ENCODE data around the gene TULP1. TPM values are rescaled to one million over a fixed set of nuclear protein-coding genes. Genes with fewer than 3 reads are reported as not detected.
"Not testable (repeated sequence)": the region's sequence is repeated elsewhere in the genome, so short reads cannot be mapped to it uniquely, and the experiment has no call there.

TULP1 gene
- total RNA-seq, 2 experiments from 2014 or later, result not detected

DNA sequence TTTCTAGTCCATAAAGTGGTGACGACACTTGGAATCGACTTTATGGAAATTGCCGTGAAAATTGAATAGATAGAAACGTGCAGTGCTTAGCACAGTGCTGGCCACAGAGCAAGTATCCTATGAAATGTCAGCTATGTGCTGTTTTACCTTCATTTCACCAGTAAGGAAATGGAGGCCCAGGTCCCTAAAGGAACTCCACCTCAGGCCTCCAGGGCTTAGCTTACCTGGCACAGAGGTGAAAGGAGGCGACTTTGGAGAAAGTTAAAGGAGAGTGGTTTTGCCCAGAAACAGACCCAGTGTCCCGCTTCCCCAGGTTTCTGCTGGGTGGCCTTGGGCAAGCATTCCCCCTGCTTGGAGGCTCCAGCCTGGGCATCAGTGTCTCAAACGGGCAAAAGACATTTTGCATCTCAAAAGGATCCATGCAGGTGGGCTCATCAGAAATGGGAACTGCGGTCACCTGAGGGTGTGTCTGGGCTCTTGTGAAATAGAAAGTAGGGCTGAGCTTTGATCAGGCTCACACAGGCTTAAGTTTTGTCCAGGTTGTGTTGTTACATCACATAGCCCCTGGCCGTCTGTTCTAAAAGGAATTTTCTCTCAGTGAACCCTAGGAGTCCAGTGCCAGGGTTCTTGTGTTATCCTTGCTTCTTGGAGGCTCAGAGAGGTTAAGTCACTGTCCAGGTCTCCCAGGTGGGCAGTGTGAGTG is 6.8 kb upstream of the TULP1 start:
- Mint-ChIP-seq H3K27me3 (no peaks in the 10 kb centered on the region), H3K4me1 (ENCODE audit: low read depth) (peaks cover 12% of the 10 kb centered on the region), H3K9me3 (no peaks in the 10 kb centered on the region), H3K4me3 (no peak overlapping the region), H3K27ac (no peak overlapping the region), H3K36me3 (ENCODE audit: low read depth) (no peaks in the 10 kb centered on the region)
- H3K27ac ChIP-seq (ENCODE audit: low read depth in 1 of 2, low read length in 2 of 2), result no peak overlapping the region
- ChIA-PET CTCF (no interaction called here), POLR2A (interaction anchor here (0.6 kb wide), 1 partner anchor 270 kb away, joined by 3 read pairs; no protein-coding TSS in a partner anchor)
- DNase-seq (no peak), ATAC-seq (ENCODE audit: poor library complexity) (no peak)
- peaks cover 31% of the 10 kb centered on the region for H3K4me1 ChIP-seq (ENCODE audit: insufficient read depth, low read length)
- H3K4me3 ChIP-seq (ENCODE audit: low read length), result no peak overlapping the region
- no peaks in the 10 kb centered on the region for H3K9me3 ChIP-seq (ENCODE audit: control insufficient read depth in 1 of 2, insufficient read depth in 1 of 2, low read length in 2 of 2)
- H3K27me3 ChIP-seq (ENCODE audit: control insufficient read depth in 1 of 2, insufficient read depth in 2 of 2, low read length in 2 of 2), result no peaks in the 10 kb centered on the region
- no peaks in the 10 kb centered on the region for H3K36me3 ChIP-seq (ENCODE audit: insufficient read depth, low read length)
- TF ChIP-seq, protein P1, sequence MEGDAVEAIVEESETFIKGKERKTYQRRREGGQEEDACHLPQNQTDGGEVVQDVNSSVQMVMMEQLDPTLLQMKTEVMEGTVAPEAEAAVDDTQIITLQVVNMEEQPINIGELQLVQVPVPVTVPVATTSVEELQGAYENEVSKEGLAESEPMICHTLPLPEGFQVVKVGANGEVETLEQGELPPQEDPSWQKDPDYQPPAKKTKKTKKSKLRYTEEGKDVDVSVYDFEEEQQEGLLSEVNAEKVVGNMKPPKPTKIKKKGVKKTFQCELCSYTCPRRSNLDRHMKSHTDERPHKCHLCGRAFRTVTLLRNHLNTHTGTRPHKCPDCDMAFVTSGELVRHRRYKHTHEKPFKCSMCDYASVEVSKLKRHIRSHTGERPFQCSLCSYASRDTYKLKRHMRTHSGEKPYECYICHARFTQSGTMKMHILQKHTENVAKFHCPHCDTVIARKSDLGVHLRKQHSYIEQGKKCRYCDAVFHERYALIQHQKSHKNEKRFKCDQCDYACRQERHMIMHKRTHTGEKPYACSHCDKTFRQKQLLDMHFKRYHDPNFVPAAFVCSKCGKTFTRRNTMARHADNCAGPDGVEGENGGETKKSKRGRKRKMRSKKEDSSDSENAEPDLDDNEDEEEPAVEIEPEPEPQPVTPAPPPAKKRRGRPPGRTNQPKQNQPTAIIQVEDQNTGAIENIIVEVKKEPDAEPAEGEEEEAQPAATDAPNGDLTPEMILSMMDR (IDR thresholded peaks at IDR 0.05), result no peak
- intact Hi-C loops (cut with DNase I, micrococcal nuclease), result loop anchor here in 1 of 2 experiments (5.0 kb wide), 1 partner anchor 103 kb away; no protein-coding TSS in a partner anchor

DNA sequence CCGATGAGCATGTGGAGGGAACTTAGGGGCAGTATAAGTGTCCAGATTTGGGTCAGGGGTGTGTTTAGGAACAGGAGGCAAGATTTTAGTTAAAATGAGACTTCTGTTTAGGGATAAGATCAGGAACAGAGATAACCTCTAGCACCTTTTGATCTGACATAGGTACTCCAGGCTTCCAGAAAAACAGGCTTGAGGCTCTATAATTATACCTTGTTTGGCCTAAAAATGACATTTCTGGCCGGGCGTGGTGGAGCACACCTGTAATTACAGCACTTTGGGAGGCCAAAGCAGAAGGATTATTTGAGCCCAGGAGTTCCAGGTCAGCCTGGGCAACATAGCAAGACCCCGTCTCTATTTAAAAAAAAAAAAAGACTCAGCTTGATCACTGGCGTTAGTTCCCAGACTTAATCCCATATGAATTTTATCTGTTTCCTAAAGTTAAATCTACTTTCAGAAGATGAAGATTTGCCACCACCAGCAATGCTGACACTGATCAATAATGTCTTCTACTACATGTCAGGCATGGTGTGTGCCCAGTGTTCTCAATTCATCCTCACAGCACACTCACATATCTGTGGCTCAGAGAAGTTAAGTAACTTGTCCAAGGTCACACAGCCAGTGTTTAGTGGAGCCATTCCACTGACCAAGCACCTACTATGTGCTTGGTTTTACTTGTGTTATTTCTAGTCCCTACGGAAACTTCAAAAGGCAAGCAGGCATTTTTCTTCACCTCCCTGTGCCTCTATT is 6.0 kb upstream of the TULP1 start:
- Mint-ChIP-seq H3K36me3 (ENCODE audit: low read depth) (no peaks in the 10 kb centered on the region), H3K27me3 (peaks cover 4% of the 10 kb centered on the region), H3K9me3 (no peaks in the 10 kb centered on the region), H3K27ac (no peak overlapping the region), H3K4me3 (no peak overlapping the region), H3K4me1 (ENCODE audit: low read depth) (peaks cover 12% of the 10 kb centered on the region)
- TF ChIP-seq, protein P1 (IDR thresholded peaks at IDR 0.05), result no peak
- ATAC-seq (ENCODE audit: poor library complexity) (no peak), DNase-seq (no peak)
- H3K9me3 ChIP-seq (ENCODE audit: control insufficient read depth in 1 of 2, insufficient read depth in 1 of 2, low read length in 2 of 2), result no peaks in the 10 kb centered on the region
- POLR2A ChIA-PET, result interaction anchor here (0.6 kb wide), 1 partner anchor 270 kb away, joined by 3 read pairs; no protein-coding TSS in a partner anchor
- H3K27ac ChIP-seq (ENCODE audit: low read depth in 1 of 2, low read length in 2 of 2), result no peak overlapping the region
- peaks cover 28% of the 10 kb centered on the region for H3K4me1 ChIP-seq (ENCODE audit: insufficient read depth, low read length)
- H3K4me3 ChIP-seq (ENCODE audit: low read length), result no peak overlapping the region
- no peaks in the 10 kb centered on the region for H3K27me3 ChIP-seq (ENCODE audit: control insufficient read depth in 1 of 2, insufficient read depth in 2 of 2, low read length in 2 of 2)
- intact Hi-C loops (cut with DNase I, micrococcal nuclease), result no loop called here
- CTCF ChIA-PET, result no interaction called here
- H3K36me3 ChIP-seq (ENCODE audit: insufficient read depth, low read length), result no peaks in the 10 kb centered on the region

DNA sequence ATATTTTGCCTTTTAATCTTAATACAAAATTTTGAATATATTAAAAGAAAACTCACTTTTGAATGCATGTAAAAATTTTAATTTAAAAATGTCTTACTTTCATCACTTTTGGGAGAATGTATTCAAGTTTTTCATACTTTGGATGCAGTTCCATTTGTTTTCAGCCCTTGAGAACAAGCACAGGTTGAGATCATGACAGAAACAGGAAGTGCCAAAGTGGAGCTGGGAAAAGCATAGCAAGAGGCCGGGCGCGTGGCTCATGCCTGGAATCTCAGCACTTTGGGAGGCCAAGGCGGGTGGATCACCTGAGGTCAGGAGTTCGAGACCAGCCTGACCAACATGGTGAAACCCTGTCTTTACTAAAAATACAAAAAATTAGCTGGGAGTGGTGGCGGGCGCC is 5.3 kb upstream of the TULP1 start:
- H3K4me3 ChIP-seq (ENCODE audit: low read length); DNase-seq; H3K36me3 Mint-ChIP-seq (ENCODE audit: low read depth); H3K4me3 Mint-ChIP-seq; H3K27ac ChIP-seq (ENCODE audit: low read depth in 1 of 2, low read length in 2 of 2); H3K4me1 Mint-ChIP-seq (ENCODE audit: low read depth); H3K9me3 Mint-ChIP-seq; H3K27me3 Mint-ChIP-seq; intact Hi-C loops (cut with DNase I, micrococcal nuclease); H3K36me3 ChIP-seq (ENCODE audit: insufficient read depth, low read length); POLR2A ChIA-PET; H3K27ac Mint-ChIP-seq; CTCF ChIA-PET; H3K9me3 ChIP-seq (ENCODE audit: control insufficient read depth in 1 of 2, insufficient read depth in 1 of 2, low read length in 2 of 2); H3K27me3 ChIP-seq (ENCODE audit: control insufficient read depth in 1 of 2, insufficient read depth in 2 of 2, low read length in 2 of 2); ATAC-seq (ENCODE audit: poor library complexity): not testable (repeated sequence)
- H3K4me1 ChIP-seq (ENCODE audit: insufficient read depth, low read length), result peaks cover 21% of the 10 kb centered on the region

Measured in CD4-positive, alpha-beta T cell (primary cell).